ENCODE results near the gene PIGS.

GRCh38 chr17:28577466-28577824 is 6.1 kb upstream of the PIGS start:
- TF ChIP-seq CTCF (conservative IDR thresholded peaks at IDR 0.05) (no peak), EZH2 (IDR thresholded peaks at IDR 0.05; ENCODE audit: low read depth) (no peak)

Measured in PC-9 (cell line).